ENCODE measurements around the gene FEV.

DNA sequence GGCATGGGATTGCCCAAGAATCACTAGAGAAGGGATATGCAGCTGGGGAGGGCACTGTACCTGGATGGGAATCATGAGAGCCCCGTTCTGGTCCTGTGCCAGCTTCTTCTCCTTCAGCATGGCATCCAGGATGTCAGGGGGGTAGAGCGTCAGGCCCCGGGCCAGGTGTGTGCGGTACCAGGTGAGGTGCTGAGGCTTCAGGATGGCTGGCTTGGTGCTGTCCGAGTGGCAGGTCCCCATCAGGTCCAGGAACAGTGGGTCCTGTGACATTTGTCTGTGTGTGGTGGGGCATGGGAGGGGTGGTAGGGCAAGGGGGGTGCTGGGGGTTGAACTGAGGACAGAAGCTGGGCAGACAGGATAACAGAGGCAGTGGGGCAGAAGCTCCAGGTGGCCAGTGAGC is 43.2 kb upstream of the FEV start:
- TF ChIP-seq, protein P1, sequence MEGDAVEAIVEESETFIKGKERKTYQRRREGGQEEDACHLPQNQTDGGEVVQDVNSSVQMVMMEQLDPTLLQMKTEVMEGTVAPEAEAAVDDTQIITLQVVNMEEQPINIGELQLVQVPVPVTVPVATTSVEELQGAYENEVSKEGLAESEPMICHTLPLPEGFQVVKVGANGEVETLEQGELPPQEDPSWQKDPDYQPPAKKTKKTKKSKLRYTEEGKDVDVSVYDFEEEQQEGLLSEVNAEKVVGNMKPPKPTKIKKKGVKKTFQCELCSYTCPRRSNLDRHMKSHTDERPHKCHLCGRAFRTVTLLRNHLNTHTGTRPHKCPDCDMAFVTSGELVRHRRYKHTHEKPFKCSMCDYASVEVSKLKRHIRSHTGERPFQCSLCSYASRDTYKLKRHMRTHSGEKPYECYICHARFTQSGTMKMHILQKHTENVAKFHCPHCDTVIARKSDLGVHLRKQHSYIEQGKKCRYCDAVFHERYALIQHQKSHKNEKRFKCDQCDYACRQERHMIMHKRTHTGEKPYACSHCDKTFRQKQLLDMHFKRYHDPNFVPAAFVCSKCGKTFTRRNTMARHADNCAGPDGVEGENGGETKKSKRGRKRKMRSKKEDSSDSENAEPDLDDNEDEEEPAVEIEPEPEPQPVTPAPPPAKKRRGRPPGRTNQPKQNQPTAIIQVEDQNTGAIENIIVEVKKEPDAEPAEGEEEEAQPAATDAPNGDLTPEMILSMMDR (IDR thresholded peaks at IDR 0.05; ENCODE audit: low read depth, low read length), result no peak
- TF ChIP-seq, protein P2, sequence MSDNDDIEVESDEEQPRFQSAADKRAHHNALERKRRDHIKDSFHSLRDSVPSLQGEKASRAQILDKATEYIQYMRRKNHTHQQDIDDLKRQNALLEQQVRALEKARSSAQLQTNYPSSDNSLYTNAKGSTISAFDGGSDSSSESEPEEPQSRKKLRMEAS (IDR thresholded peaks at IDR 0.05; ENCODE audit: low read depth, low read length), result no peak
- TF ChIP-seq POLR2A (IDR thresholded peaks at IDR 0.05; ENCODE audit: extremely low read depth, insufficient read length), result no peak
- TF ChIP-seq MYC (IDR thresholded peaks at IDR 0.05; ENCODE audit: low read depth, low read length), result no peak
